Measurements from ENCODE around the gene POLR1B. TPM values are rescaled to one million over a fixed set of nuclear protein-coding genes. Genes with fewer than 3 reads are reported as not detected.
A peak's percentile ranks its signal among the peaks of the same experiment; 100 is the strongest.

POLR1B gene
- total and polyA plus RNA-seq, 4 donors, result 6.5 to 23.8 (median 10.8) TPM

GRCh38 chr2:112585873-112586464 lies 43.7 kb downstream of the POLR1B start:
- H3K9ac ChIP-seq (ENCODE audit: low read depth in 1 of 2, low read length in 2 of 2), result no peak overlapping the region
- peaks cover 0 to 5% (median 0%) of the 10 kb centered on the region in 4 donors for H3K36me3 ChIP-seq (ENCODE audit: control insufficient read depth in 4 of 4, insufficient read depth in 3 of 4, low read depth in 1 of 4, low read length in 3 of 4)
- no peak for DNase-seq (ENCODE audit: low spot score)
- no peaks in the 10 kb centered on the region for H3K27me3 ChIP-seq (ENCODE audit: control insufficient read depth in 4 of 4, insufficient read depth in 4 of 4, low read length in 3 of 4)
- H3K4me3 ChIP-seq (ENCODE audit: low read depth in 1 of 3, low read length in 3 of 3), result no peak overlapping the region
- no peak overlapping the region for H3K27ac ChIP-seq (ENCODE audit: low read depth in 1 of 2, low read length in 2 of 2)
- TF ChIP-seq FOXA2 (IDR thresholded peaks at IDR 0.05) (no peak), TAF1 (conservative IDR thresholded peaks at IDR 0.05) (no peak), NR2F2 (IDR thresholded peaks at IDR 0.05) (no peak), HNF4G (IDR thresholded peaks at IDR 0.05) (no peak), YY1 (IDR thresholded peaks at IDR 0.05) (no peak), GABPA (IDR thresholded peaks at IDR 0.05 in 1 of 2, conservative IDR thresholded peaks at IDR 0.05 in 1 of 2) (no peak), ATF3 (IDR thresholded peaks at IDR 0.05) (no peak), JUND (IDR thresholded peaks at IDR 0.05) (no peak), SP1 (IDR thresholded peaks at IDR 0.05) (no peak), RAD21 (IDR thresholded peaks at IDR 0.05) (no peak), RXRA (IDR thresholded peaks at IDR 0.05) (no peak), FOXA1 (IDR thresholded peaks at IDR 0.05) (no peak), ZBTB33 (IDR thresholded peaks at IDR 0.05) (no peak), REST (IDR thresholded peaks at IDR 0.05) (no peak)
- TF ChIP-seq, protein P1, sequence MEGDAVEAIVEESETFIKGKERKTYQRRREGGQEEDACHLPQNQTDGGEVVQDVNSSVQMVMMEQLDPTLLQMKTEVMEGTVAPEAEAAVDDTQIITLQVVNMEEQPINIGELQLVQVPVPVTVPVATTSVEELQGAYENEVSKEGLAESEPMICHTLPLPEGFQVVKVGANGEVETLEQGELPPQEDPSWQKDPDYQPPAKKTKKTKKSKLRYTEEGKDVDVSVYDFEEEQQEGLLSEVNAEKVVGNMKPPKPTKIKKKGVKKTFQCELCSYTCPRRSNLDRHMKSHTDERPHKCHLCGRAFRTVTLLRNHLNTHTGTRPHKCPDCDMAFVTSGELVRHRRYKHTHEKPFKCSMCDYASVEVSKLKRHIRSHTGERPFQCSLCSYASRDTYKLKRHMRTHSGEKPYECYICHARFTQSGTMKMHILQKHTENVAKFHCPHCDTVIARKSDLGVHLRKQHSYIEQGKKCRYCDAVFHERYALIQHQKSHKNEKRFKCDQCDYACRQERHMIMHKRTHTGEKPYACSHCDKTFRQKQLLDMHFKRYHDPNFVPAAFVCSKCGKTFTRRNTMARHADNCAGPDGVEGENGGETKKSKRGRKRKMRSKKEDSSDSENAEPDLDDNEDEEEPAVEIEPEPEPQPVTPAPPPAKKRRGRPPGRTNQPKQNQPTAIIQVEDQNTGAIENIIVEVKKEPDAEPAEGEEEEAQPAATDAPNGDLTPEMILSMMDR (IDR thresholded peaks at IDR 0.05; ENCODE audit: low read depth, low read length, missing input control), result no peak
- WGBS, result 97% methylated on average over 18 of the region's 18 CpGs
- H3K9me3 ChIP-seq (ENCODE audit: control insufficient read depth in 4 of 4, low read length in 3 of 4), result no peaks in the 10 kb centered on the region
- peaks cover 5 to 31% (median 18%) of the 10 kb centered on the region in 4 donors for H3K4me1 ChIP-seq (ENCODE audit: control insufficient read depth in 4 of 4, insufficient read depth in 4 of 4, low read length in 3 of 4)

DNA sequence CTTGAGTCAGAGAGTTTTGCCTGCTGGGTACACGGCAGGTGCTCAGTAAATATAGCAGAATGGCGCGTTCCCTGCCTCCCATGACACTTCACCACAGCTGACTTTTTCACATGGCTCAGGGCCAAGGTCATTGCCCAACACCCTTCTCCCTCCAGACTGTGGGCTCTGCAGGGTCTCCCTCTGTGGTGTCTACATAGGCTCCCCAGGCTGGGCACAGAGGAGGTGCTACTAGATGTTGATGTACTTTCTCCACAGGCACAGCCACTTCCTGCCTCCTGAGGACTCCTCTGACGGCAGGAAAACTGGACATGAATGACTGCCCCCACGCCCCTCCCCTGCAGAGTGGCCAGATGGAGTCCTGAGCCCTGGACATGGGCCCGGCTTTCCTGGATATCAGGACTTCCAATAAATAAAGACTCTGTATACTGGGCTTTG lies 46.4 kb downstream of the POLR1B start:
- no peak for DNase-seq (ENCODE audit: low spot score)

More for the DNA sequence above, 46.4 kb downstream of the POLR1B start:
- WGBS, result 37% methylated on average over 6 of the region's 6 CpGs
- Histone ChIP-seq H3K9ac (ENCODE audit: low read depth in 1 of 2, low read length in 2 of 2) (no peak overlapping the region), H3K4me3 (ENCODE audit: low read depth in 1 of 3, low read length in 3 of 3) (no peak overlapping the region), H3K27ac (ENCODE audit: low read depth in 1 of 2, low read length in 2 of 2) (no peak overlapping the region), H3K36me3 (ENCODE audit: control insufficient read depth in 4 of 4, insufficient read depth in 3 of 4, low read depth in 1 of 4, low read length in 3 of 4) (peaks cover 0 to 5% (median 0%) of the 10 kb centered on the region in 4 donors), H3K4me1 (ENCODE audit: control insufficient read depth in 4 of 4, insufficient read depth in 4 of 4, low read length in 3 of 4) (peaks cover 2 to 19% (median 10%) of the 10 kb centered on the region in 4 donors), H3K9me3 (ENCODE audit: control insufficient read depth in 4 of 4, low read length in 3 of 4) (no peaks in the 10 kb centered on the region), H3K27me3 (ENCODE audit: control insufficient read depth in 4 of 4, insufficient read depth in 4 of 4, low read length in 3 of 4) (no peaks in the 10 kb centered on the region)
- no peak for TF ChIP-seq MAX (IDR thresholded peaks at IDR 0.05)
- TF ChIP-seq RAD21 (IDR thresholded peaks at IDR 0.05), result no peak
- TF ChIP-seq RXRA (IDR thresholded peaks at IDR 0.05), result peak in 1 of 2 donors; percentile 13
- TF ChIP-seq FOXA2 (IDR thresholded peaks at IDR 0.05), result no peak
- TF ChIP-seq TAF1 (conservative IDR thresholded peaks at IDR 0.05), result no peak
- no peak for TF ChIP-seq JUND (IDR thresholded peaks at IDR 0.05)
- TF ChIP-seq YY1 (IDR thresholded peaks at IDR 0.05), result peak; percentile 52
- TF ChIP-seq HNF4A (conservative IDR thresholded peaks at IDR 0.05), result no peak
- no peak for TF ChIP-seq HNF4G (IDR thresholded peaks at IDR 0.05)
